Measurements from ENCODE around the gene CACNA1D.

GRCh38 chr3:53804697-53805462, 310.5 kb downstream of the CACNA1D start:
- TF ChIP-seq CTCF (IDR thresholded peaks at IDR 0.05; ENCODE audit: insufficient read depth, low read length, poor library complexity, severe bottlenecking) (no peak), EZH2phosphoT487 (conservative IDR thresholded peaks at IDR 0.05; ENCODE audit: low read length) (no peak)

All from SU-DHL-6 (cell line).